ENCODE measurements around the gene BMP2K.
A peak's percentile ranks its signal among the peaks of the same experiment; 100 is the strongest.
"Not testable (repeated sequence)": the region's sequence is repeated elsewhere in the genome, so short reads cannot be mapped to it uniquely, and the experiment has no call there.

Gene BMP2K

DNA sequence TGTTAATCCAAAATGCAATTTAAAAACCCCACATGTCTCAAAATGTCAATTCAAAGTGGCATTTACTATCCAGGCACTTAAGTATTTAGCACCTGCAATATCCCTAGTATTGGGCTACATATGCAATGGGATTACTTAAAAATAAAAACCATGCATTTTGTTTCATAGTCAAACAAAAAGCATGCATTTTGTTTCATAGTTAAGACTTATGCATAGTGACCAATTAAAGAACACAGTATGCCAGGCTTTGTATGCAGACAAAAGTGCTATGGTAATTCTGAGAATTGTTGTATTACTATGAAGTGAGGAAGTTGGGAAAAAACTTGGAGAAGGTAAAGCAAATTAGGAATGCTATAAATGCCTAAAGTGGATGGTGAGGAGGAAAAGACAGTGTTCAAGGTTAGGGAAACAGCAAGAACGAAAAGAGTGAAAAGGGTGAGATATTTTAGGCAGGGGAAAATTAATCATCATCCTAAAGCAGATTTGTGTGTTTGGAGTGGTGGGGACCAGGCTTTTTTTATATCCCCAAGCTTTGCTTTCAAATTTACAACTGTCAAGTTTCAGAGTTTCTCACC lies 10.6 kb upstream of the BMP2K start:
- DNase-seq, result no peak

DNA sequence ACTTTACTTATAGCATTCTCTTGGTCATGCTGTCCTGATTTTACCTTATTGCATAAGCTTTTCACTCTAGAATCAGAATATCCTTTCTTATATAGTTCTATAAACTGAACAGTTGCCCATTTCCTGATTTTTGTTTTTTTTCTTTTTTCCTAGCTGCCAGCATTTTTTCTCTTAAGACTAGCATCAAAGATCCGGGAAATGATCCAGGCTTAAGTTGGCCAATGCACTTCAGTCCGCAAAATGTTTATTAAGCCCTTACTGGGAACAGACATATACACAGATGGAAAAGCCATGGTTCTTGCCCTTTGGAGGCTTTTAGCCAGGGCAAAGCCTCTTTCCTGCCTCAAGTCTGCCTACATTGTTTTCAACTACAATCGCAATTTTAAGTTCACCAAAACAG lies 10.1 kb upstream of the BMP2K start:
- no peak for DNase-seq

DNA sequence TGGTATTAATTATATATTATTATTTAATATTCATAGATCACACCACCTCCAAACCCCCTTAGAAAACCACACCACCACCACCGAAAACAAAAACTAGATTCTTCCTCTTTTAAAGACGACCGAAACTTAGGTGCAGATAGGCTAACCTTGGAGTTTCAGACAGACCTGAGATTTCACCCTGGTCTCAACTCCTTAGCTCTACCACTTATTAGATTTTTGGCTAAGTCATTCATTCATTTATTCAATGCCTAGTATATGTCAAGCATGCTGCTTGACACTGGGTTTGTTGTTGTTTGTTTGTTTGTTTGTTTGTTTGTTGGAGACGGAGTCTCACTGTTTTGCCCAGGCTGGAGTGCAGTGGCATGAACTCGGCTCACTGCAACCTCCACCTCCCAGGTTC lies 9.5 kb upstream of the BMP2K start:
- DNase-seq, result no peak

DNA sequence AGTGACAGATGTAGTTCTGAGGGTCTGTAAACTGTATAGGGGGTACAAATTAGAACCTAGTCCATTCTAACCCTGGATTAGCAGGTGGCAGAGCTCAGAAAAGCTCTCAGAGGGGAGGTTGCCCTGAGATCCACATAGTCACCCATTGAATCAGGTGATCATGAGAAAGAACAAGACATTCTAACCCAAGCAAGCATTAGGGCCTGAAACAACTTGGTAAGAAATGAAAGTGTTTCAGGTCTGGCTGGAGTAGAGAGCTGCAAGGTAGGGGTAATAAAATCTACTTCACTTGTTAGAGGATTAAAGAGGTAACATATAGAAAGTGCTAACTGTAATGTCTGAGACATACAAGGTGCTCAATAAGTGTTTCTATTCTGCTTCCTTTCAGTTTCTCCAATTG lies 8.8 kb upstream of the BMP2K start:
- DNase-seq, result no peak

DNA sequence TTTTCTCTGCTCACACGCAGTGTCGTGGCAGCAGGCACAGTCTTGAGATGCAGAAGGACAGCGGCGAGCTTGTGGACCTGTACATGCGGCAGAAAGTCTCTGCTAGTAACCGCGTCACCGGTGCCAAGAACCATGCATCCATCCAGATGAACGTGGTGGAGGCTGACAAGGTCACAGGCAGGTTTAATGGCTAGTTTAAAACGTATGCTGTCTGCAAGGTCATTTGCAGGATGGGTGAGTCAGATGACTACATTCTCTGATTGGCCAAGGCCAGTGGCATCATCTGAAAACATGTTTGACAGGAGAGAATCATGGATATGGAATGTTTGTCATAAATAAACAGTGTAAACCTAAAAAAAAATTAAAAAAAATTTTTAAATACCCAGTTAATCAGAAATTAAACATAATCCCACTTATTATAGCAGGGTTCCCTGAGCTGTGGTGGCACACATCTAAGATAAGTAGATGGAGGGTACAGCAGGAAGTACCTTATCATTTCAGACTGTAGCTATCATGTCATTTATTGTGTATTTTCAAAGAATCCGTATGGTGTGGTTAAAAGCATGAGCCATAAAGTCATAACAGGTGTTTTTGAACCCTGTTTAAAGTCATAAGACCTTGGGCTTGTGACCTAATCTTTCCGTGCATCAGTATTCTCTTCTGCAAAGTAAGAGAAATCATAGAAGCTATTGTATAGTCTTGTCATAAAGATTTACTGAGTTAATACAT lies 7.5 kb upstream of the BMP2K start:
- DNase-seq, result peak; percentile 52

DNA sequence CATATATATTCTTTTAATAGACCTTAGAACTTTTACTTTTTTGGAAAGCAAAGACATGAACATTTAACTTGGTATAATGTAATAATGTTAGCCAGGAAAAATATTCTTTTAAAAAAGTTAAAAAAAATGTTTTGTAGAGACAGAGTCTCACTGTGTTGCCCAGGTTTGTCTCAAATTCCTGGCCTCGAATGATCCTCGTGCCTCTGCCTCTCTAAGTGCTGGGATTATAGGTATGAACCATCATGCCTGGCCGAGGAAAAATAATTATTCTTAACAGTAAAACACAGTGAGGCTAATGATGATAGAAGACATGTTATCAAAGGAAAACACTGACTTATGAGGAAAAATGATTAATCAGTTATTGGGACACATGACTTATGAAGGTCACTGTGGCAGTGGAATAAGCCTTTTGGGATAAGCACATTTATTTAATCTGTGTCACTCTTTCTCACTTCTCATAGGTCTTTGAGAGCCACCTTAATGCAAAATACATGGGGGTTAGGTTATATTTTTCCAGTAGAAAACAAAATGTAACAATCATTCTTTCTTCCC lies 6.0 kb upstream of the BMP2K start:
- peak; percentile 67 for DNase-seq

DNA sequence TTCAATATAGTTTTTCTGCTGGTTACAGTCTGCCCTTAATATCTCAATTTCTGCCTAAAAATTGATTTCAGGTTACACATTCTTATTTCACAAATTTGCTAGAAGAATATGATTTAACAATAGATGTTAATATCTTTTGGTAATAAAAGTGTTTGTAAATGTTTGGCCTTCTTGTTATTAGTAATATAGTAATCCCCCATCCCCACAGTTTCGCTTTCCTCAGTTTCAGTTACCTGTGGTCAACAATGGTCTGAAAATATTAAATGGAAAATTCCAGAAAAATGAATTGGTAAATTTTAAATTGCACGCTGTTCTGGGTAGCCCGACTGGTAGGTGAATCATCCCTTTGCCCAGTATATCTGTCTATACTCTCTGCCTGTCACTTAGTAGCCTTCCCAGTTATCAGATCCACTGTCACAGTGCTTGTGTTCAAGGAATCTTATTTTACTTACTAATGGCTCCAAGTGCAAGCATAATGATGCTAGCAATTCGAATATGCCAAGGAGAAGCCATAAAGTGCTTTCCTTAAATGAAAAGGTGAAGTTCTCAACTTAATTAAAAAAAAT lies 3.5 kb upstream of the BMP2K start:
- DNase-seq, result no peak

DNA sequence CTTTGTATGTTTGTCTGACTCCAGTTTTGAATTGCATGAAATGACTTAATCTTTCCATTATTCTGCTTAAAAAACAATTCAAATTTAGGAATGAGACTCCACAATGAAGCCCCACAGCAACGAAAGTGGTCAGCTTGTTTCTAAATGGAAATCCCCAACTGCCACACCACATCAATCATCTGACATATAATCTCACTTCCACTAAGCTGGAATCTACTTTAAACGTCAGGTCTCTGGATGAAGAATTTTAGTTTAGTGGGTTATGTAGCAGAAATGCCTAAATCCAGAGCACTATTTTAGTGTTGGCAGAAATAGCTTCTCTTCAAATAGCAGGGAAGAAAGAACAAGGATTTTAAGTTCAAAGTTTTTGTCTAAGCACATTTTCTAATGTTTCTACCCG lies 1.7 kb upstream of the BMP2K start:
- DNase-seq, result no peak

DNA sequence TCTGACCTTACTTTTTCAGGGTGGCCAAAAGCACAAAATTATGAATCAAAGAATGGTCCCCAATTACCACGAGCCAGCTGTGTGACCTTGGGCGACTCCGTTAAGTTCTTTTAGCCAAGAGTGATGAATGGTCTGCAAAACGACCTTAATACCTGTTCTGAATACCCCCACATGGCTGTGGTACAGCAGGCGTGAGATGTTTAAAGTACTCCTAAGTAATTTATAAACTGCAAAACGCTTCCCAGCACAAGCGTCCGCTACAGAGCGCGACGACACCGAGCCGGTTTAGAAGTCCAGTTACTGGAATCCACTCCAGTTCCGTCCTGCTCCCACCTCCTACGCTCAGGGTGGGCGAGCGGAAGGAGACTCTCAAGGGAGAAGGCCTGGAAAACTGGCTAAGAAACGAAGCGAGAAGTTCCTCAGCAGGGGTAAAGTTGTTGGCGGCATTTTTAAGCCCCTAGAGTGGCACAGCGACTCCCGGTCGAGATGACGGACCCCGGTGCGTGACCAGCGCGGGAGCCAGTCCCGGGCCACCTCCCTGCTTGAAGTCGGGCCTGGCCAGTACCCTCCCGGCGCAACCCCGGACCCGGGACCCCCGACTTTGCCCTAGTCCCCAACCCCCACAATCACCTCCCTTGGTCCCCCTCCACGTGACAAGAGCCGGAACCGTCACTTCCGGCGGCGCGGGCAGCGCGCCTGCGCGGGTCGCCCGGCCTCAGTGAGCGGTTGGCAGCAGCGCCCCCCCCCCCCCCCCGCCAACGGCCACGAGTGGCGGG lies 659 bp upstream of the BMP2K start:
- peak; percentile 90 for DNase-seq

DNA sequence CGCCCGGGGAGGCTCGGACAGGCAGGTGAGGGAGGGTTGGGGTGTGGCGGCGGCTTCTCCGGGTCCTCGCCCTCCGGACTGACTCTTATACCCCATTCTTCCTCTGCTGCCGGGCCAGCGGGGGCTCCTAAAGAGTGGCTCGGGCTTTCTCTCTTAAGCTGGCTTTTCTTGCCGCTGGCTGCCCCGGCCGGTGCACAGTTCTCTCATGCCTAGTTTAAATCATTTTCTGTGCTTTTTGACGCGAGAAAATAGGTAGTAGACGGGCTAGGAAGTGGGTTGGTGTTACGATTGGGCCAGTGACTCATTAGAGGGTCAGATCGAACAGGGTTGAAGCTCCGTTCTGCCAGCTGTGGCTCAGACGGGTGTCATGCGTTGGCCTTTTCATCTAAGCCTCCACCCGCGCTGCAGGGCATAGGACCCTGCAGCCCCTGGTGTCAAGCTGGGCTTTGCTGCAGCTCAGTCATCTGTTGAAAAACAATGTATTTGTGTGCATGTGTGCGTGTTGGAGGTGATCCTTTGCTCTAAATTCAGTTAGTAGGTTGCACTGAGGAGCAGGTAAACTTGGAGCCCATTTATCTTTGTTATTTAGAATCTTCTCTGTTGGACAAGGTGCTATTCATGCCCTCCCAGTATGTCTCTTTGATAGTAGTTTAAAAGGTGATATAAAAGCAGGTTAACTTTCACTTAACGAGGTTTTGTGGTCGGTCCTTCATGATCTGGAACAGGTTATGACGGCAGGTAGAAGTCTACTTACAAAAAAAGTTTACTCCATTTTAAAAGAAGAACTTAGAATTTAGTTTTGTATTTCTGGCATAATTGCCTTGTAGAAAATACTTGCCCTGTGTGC lies 802 bp downstream of the BMP2K start:
- DNase-seq, result peak; percentile 80

DNA sequence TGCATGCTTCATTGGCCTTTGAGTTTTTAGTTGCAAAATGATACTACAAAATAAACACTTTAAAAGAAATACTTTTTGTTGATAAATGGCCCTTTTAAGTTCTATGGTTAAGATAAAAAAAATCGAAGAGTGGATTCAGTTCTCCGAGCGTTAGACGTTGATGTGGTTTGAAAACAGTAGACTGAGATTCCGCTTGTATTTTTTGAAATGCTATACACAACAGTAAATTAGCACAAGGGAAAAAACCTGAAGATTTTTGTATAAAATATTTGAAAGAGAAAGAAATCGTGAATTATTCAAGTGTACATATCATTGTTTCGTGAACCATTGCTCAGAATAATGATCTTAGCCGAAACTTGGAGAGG lies 1.4 kb downstream of the BMP2K start:
- DNase-seq, result no peak

DNA sequence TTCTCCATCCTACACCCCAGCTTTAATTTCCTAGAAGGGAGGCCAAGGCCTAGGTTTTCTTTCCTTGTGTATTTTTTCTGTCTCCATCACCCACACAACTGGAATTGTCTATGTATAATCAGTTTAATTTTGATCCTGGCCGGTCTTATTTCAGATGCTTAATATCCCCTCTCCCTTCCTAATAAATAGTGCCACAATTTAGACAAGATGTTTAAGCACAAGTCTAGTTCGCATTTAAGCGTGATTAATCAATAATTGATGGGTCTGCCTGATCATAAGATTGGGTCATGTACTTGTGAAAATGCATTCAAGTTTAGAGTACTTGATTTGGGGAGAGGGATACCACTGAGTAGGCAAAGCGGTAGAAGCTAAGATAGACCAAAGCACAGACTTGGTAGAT lies 2.4 kb downstream of the BMP2K start:
- DNase-seq, result no peak

DNA sequence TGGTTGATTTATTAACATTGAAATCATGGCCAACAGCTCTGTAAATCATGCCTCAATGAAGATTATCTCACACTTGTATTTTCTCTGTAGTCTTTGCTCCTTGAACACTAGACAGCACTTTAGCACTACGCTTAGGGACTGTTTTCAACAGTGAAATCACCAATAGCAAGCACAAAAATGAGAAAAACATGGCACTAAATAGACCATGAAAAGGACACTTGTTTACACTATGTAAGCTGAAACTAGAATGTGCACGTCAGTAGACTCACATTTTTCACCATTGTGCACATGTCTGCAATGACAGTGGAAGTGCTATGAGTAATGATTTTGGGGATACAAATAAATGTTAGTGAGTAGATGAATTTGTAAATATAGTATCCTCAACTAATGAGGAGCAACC lies 3.1 kb downstream of the BMP2K start:
- DNase-seq, result no peak

DNA sequence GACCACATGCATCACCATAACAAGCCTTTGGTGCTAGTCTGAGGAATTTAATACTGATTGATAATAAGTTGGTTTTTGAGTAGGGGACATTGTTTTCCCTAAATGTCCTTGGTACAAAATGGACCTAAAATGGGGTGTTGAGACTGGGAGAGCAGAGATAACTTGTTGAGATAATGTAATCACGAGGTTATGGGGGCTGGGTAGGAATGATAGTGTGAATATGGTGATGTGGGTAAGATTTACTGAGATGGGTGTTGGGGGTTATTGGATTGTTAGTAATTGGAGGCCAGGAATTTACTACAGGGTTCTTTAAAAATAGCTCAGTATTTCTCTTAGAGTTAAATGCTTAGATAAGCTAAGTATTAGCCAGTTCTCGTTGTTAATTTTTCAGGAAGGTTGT lies 3.9 kb downstream of the BMP2K start:
- DNase-seq, result no peak

DNA sequence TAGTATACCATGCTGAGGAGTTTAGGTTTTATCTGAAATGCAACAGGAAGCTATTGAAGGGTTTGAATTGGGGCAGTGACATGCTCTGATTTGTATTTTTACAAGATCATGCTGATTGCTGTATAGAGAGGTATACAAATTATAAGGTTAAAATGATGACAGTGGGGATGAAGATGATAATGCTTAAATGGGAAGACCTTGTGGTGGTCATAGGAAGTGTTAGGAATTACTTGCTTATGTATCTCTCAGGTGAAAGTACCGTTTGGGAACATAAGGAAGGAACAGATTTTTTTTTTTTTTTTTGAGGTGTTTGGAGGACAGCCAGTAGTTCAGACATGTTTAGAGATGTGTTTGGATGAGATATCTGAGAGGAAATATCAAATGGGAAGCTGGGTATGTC lies 5.0 kb downstream of the BMP2K start:
- no peak for DNase-seq

DNA sequence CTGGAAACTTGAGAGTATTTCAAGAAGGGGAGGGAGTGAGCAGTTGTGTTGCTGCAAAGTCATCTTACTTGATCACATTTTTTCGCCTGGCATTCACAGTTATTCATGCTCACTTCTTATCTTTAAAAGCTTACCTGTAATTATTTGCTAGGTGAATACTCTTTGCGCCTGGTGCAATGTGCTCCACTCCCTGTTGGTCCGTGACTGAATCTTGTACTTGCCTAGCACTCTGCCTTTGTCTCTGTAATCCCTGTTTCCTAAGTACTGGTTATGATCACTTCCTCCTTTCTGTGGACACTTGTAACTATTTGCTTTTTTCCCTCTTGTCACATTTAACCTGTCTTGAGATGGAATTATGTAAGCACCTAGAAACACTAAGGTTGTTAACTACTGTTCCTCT lies 5.8 kb downstream of the BMP2K start:
- no peak for DNase-seq

DNA sequence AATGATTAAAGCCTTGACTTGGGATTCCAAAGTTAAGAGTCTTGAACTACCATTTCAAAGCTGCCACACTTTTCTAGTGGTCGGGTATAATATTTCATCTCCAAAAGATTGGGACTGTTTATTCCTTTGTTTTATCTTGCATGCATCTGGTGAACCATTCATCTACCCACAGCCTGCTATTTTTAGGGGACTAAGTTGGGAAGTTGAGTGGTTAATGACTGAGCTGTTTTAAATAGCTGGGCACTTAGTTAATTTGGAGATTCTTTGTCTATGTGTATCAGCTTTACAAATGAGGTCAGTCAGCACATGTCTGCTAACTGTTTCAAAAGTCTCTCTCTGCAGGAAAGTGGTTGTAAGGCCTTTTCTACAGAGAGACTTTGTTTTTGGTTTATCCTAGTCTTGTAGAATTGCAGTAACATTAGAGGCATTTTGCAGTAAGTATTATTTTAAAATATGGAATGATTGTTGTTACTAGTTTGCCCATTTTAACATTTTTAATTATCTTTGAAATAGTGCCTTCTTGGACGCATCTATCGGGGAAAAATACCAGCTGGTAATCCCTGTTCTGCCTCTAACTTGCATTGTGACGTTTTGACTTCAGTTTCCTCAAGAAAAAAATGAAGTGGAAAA lies 8.2 kb downstream of the BMP2K start:
- DNase-seq, result peak; percentile 68

DNA sequence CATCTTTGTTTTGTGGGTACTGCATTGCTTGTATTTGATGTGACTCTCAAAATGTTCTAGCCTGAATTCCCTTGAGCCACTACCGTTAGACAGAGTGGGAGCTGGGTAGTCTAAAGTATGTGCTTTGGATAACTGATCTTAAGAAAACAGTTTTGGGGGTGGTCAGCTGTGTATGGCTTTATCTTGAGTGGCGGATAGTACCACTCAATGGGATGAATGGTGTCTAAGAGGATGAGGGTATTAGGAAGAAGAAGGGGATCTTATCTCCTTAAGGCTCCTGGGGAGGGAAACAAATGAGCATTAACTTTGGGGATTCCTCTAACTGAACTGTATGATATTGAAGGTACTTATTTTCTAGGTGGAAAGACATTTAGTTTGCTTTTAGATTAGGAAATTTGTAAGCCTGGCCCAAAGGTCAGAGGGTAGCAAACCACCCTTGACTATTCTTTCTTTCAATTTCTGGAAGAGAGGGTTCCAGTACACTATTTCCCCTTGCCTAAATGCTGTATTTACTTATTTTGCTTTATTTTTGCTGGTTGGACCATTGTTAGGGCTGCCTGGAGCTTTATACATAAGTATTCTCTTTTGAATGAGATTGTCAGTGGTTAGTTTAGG lies 11.3 kb downstream of the BMP2K start:
- DNase-seq, result peak; percentile 5

DNA sequence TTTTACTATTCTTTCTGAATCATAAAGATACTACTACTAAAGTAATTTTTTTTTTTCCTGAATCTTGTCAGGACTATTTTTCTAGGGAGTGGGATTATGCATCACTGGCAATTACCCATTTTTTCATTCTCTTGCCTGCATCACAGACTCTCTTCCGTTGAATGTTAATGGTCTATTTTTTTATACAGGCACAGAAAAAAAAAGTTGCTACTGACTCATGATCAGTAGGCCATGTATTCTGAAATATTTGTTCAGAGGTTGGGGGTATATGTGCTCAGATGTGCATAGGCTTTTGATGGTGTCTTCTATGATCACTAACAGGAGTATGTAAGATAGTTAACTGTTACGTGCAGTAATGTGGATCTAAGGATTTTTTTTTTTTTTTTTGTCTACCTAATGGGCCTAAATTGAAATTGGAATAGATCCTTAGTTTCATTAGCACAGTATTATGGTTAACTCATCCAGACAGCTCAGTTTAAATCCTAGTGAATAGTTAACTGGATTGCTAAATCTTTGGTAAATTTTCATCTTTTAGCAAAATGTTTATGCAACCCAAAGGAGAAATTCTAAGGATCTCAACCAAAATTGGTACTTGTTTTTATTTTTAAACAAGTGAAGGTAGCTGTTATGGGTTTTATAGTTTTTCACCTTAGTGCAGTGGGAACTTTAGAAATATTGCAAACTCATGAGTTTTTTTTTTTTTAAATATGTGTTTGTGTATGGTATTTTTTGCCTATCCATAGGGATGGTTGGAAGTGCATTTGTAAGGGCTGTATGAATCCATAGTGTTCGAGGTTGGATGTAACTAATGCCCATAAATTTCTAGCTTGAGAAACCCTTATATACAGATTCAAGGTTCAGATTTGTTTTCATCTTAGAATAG lies 12.1 kb downstream of the BMP2K start:
- no peak for DNase-seq

DNA sequence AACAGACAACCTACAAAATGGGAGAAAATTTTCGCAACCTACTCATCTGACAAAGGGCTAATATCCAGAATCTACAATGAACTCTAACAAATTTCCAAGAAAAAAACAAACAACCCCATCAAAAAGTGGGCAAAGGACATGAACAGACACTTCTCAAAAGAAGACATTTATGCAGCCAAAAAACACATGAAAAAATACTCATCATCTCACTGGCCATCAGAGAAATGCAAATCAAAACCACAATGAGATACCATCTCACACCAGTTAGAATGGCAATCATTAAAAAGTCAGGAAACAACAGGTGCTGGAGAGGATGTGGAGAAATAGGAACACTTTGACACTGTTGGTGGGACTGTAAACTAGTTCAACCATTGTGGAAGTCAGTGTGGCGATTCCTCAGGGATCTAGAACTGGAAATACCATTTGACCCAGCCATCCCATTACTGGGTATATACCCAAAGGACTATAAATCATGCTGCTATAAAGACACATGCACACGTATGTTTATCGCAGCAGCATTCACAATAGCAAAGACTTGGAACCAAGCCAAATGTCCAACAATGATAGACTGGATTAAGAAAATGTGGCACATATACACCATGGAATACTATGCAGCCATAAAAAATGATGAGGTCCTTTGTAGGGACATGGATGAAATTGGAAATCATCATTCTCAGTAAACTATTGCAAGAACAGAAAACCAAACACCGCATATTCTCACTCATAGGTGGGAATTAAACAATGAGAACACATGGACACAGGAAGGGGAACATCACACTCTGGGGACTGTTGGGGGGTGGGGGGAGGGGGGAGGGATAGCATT lies 19.7 kb downstream of the BMP2K start:
- not testable (repeated sequence) for DNase-seq

Measured in hematopoietic multipotent progenitor cell treated with erythropoietin and hydrocortisone succinate and interleukin-3 and kit ligand, for 6 days (in vitro differentiated cells).